ENCODE results near the gene MARCKSL1. TPM values are rescaled to one million over a fixed set of nuclear protein-coding genes. Genes with fewer than 3 reads are reported as not detected.
"Not testable (repeated sequence)": the region's sequence is repeated elsewhere in the genome, so short reads cannot be mapped to it uniquely, and the experiment has no call there.

The MARCKSL1 gene
- total RNA-seq, 1 donor from 2014 or later = 51.8 TPM

DNA sequence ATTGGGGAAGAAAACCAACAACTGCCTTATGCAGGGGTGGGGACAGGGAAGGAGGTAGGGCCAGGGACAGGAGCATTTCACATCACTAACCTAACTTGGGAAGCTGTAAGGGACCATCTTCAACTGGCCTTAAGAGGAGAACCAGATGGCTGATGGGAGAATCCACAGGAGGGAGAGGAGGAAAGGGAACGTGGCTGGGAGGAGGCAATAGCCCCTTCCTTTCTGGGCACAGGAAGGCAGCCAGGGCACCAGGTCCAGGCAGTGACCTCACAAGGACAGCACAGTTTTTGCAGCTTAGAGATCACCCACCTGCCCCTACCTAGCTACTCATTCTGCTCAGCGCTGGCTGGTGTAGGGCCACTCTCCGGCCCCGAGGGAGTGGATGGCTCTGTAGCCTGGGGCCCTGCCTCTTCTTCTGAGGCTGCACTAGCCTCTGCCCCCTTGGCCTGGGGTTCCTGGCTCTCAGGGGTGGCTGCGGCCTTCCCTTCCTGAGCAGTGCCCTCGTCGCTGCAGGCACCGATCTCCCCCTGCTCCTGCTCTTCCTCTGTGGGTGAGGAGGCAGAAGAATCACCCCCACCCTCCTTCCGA, 1.7 kb downstream of the MARCKSL1 start:
- DNase-seq (ENCODE audit: low spot score) = no peak

DNA sequence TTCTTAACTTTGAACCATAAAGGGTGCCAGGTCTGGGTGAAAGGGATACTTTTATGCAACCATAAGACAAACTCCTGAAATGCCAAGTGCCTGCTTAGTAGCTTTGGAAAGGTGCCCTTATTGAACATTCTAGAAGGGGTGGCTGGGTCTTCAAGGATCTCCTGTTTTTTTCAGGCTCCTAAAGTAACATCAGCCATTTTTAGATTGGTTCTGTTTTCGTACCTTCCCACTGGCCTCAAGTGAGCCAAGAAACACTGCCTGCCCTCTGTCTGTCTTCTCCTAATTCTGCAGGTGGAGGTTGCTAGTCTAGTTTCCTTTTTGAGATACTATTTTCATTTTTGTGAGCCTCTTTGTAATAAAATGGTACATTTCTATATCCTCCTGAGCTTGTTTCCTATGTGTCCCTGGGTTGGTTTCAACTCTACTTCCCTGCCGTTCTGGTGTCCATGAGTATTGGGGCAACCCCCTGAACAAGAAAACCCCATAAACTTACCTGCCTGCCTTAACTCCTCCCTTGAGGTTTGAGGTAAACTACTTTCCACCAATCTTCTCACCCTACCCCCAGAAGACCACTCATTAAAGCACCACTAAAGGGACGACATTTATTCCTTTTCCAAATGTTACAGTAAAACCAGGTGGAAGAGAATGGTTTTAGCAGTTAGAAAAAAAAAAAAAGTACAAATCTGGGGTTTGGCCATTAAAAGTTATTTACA, 2.6 kb downstream of the MARCKSL1 start:
- DNase-seq (ENCODE audit: low spot score) = no peak

DNA sequence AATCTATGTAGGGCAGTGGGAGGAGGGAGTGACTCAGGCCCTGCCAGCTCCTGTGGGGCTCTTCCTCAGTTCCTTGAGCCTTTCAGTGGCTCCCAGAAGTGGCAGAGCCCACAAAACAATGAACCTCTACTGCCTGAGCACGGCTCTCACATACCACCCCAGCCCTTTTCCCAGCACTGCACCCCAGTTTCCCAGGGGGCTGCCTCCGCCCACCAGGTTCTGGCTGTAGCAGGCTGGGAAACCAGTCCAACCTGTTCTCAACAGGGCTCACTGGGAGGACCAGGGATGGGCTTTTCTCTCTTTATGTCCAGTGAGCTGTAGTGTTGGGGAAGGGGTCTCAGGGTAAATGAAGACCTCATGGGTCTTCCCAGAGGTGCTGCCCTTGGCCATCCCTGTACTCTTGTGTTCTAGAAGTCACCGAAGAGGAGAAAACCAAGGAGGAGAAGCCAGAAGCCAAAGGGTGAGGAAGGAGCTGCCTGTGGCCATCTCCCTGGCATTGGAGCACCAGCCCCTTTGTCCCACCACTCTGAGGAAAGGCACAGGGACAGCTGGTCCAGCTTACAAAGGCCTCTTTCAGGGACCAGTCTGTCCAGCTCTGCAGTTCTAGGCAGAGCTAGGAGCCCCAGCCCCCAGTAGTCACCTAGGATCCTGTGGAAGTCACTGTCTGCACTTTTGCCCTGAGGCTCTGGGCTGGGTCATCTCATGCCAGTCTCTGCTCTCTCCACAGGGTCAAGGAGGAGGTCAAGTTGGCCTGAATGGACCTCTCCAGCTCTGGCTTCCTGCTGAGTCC, 3.5 kb downstream of the MARCKSL1 start:
- DNase-seq (ENCODE audit: low spot score) = no peak

DNA sequence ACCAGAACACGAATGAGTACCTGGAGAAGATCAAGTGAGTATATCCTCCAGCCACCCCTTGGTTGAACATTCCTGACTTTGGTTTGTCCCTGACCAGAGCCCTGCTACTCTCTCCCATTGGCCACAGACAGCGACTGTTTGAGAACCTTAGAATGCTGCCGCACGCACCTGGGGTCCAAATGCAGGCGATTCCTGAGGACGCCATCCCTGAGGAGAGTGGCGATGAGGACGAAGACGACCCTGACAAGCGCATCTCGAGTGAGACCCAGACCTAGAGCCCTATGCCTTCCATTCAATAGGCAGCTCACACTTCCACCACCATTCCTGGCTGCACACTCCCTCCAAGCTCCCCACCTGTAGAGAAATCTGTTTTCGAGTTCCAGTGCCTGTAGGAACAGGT, 4.5 kb downstream of the MARCKSL1 start:
- no peak for DNase-seq (ENCODE audit: low spot score)

DNA sequence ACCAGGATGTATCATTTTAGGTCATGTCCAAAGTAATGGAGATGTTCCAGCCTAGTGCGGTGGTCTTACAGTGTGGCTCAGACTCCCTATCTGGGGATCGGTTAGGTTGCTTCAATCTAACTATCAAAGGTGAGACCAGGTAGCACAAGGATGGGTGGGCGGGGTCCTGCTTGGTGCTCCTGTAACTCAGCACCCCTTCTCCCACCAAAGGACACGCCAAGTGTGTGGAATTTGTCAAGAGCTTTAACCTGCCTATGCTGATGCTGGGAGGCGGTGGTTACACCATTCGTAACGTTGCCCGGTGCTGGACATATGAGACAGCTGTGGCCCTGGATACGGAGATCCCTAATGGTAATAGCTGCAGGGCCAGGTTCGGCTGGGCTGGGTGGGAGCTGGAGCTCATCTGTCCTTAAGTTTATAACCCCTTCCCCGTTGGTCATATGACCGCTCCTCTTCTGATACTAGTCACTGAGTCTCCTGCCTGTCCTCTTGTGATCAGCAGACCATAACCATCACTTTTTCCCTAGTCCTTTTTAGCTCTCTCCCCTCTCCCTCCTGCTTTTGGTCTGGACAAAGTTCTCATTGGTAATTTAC, 5.4 kb downstream of the MARCKSL1 start:
- DNase-seq (ENCODE audit: low spot score) = no peak

DNA sequence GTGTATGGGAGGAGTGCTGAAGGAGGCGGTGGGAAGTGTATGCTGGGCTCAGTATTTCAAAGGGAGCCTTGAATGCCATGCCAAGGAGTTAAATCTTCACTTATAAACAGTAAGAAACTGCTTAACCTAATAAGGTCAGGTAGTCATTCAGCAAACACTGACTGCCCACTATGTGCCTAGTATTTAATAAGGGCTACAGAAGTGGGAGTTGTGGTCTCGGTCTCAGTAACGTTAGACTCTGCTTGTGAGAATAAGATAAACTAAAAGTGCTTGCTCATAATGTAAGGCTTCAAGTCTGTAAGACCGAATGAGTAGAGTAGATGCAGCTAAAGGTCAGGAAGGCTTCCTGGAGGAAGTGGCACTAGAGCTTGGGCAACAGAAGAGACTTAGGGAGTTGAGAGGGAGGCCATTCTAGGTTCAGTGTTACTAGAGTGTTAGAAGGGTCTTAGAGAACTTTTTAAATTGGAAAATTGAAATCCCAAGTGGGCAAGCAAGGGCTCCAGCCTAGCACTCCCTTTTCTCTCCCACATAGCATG, 6.0 kb downstream of the MARCKSL1 start:
- DNase-seq (ENCODE audit: low spot score) = no peak

DNA sequence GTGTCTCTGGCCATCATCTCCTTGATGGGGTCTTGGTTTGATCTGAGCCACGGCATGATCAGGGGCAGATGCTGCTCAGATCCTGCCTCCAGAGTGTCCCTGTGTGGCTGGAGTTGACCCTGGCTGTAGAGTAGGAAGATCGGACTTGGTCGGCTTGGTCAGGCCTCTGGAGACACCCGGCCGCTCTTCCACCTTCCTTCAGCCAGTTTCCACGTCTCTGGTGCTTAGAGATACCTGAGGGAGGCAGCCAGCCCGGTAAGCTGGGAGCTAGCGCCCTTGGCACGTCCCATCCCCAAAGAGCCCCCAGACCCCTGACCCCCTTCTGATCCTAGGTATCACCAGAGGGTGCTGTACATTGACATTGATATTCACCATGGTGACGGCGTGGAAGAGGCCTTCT, 8.8 kb downstream of the MARCKSL1 start:
- DNase-seq (ENCODE audit: low spot score) = no peak

DNA sequence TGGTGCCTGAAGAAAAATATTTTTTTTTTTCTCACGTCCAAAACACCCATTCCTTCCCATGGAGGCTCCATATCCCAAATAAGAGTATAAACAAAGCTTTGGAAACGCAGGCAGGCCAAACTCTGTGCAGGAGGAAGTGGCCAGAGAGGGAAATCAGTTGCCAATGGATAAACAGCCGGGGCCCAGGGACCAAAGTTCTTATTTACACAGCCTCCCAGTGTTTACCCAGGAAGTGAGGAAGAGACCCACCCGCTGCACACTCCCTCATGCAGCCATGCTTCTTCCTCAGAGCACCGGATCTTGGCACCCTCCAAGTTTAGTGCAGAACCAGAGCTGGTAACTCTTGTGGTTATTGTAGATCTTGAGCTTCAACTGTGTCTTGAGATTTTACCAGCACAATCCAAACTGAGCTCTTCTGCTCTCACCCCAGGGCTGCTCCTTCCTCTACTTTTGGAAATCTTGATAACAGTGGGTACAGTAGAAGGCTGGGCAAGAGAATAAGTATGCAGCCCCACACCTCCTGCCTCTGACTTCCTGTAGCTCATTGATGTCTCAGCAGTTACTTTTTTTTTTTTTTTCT, 14.2 kb downstream of the MARCKSL1 start:
- no peak for DNase-seq (ENCODE audit: low spot score)

DNA sequence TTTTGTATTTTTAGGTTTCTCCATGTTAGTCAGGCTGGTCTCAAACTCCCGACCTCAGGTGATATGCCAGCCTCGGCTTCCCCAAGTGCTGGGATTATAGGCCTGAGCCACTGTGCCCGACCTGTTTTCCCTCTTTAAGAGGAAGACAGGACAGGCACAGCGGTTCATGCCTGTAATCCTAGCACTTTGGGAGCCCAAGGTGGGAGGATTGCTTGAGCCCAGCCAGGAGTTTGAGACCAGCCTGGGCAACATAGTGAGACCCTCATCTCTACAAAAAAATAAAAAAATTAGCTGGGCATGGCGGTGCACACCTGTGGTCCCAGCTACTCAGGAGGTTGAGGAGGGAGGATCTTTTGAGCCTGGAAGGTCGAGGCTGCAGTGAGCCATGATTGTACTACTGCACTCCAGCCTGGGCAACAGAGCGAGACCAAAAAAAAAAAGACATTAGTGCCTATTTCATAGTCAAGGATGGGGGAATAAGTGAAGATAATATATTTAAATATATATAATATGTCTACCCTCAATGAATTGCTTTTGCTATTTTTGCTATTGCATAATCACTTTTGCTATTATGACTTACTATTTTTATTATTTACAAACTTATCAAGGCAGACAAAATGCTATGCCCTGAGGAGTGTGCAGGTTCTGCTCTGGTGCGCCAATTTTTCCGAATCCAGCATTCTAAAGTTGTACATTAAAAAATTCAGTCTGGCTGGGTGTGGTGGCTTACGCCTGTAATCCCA, 17.7 kb downstream of the MARCKSL1 start:
- DNase-seq (ENCODE audit: low spot score) = no peak

DNA sequence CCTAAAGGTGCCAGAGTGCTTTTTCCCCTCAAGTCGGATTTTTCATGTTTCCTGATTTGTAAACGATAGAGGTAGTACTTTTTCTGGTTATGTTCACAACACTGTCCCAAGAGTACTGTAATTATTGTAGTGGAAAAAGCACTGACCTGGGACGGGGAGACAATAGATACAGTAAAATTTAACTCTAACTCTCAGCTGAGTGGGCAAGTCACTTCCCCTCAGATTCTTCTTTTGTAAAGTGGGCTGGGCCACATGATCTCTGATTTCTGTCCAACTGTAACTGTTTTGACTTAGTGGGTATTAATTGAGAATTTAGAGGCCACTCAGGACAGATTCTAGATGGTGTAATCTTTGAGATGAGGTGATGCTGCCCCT, 19.1 kb downstream of the MARCKSL1 start:
- DNase-seq (ENCODE audit: low spot score) = no peak

DNA sequence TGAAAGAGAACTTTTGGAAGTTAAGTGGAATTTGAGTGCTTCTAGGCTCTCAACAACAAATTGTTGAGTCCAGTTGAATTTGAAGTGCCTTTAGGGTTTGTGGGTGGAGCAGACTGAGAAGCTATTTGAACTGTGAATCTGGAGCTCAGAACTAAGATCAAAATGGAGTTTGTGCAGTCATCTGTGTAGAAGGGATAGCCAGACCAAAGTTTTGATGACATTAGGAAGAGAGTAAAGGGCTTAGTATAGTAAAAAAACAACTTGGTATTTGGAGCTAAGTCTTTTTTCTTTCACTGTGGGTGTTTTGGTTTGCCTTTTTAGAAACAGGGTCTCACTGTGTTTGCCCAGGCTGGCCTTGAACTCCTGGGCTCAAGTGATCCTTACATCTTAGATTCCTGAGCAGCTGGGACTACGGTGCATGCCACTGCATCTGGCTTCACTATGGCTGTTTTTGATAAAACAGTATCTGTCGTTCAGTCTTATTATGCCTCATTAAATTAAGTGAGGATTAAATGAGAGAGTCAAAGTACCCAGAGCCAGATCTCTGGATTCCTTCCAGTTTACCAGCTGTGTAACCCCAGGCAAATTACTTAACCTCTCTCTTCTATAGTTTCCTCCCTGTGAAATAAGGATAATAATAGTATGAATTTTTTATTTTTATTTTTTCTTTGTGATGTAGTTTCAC, 24.2 kb downstream of the MARCKSL1 start:
- DNase-seq (ENCODE audit: low spot score) = no peak

DNA sequence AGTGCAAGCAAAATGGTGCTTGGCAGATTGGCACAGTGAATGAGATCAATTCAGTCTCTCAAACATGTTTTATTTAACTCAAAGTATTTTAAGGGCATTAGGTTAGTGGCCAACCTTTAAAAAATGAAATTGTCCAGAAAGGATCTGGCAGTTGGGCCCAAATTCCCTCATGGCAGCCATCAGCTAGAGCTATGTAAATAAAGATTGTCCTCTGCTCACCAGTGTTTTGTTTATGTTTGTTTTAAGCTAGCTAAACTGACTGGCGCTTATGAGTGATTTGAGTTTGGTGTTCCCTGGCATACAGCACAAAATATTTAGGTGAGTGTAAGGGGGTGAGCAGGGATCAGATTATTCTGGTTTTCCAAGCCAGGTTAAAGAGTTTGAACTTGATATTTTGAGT, 26.1 kb downstream of the MARCKSL1 start:
- no peak for DNase-seq (ENCODE audit: low spot score)

DNA sequence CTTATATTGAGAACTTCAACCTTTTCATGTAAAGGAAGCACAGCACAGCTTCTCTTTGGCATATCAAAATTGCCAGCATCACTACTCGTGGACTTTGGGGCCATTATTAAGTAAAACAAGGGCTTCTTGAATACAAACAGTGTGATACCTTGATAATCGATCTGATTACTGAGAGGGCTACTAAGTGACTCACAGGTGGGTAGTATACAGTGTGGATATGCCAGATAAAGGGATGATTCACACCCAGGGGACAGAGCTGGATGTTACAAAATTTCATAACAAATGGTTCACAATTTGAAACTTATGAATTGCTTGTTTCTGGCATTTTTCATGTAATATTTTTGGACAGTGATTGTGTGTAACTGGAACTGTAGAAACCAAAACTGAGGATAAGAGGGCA, 28.7 kb downstream of the MARCKSL1 start:
- DNase-seq (ENCODE audit: low spot score) = no peak

DNA sequence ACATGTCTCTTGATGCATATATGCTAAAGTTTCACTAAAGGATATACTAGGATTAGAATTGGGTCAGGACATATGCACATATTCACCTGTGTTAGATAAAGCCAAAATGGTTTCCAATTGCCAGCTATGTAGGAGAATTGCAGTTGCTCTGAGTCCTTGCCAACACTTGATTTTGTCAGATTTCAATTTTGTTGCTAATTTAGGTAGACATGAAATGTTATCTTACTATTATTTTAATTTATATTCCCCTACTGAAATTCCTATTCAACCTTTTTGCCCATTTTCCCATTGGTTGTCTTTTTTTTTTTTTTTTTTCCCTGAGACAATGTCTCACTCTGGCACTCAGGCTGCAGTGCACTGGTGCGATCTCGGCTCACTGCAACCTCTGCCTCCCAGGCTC, 30.7 kb downstream of the MARCKSL1 start:
- DNase-seq (ENCODE audit: low spot score) = no peak

DNA sequence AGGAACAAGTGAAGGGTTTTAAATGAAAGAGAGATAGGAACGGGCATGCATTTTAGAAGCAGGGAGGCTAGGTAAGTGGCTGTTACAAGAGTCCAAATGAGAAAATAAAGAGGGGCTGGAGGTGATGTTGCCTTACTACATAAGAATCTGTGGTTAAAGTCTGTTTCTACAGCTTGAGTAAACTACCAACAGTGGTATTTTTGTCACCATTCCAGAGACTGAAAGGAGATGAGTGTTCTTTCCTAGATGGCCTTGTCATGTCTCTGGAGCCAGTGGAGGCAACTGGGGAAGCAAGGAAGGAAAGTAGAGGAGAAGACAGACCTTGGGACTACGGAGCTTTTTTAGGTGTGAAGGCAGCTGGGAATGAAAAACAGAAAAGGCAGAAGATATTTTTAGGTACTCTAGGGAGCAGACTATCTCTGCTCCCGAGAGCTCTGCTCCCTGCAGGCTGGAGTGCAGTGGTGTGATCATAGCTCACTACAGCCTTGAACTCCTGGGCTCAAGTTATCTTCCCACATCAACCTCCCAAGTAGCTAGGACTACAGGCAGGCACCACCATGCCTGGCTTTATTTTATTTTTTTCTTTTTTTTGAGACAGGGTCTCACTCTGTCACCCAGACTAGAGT, 31.9 kb downstream of the MARCKSL1 start:
- no peak for DNase-seq (ENCODE audit: low spot score)

DNA sequence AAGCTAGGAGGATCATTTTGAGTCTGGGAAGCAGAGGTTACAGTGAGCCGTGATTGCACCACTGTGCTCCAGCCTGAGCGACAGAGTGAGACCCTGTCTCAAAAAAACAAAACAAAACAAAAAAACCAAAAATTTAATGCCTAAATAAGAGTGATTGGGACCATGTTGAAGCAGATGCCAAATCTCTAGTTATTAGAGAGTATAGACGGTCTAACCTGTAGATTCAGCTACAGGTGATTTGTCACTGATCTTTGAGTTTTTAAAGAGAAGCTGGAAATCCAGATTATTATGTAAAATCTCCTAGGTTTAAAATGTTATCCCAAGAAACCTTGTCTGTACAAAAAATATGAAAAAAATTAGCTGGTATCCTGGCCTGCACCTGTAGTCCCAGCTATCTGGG, 32.7 kb downstream of the MARCKSL1 start:
- no peak for DNase-seq (ENCODE audit: low spot score)

DNA sequence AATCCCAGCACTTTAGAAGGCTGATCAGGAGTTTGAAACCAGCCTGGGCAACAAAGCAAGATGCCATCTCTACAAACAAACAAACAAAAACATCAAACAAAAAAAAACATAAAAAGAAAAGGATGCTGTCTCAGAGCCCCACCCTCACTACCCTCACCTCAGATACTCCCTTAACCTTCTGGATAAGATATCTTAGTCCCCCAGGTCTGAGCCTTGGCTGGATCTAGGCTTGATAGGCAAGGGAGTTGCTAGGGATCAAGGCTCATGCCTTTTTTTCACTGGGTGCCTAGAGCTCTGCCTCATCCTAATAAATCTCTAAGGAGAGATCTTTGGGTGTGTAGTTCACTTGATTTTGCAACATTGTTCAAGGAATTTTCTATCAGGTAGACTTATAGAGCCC, 36.7 kb downstream of the MARCKSL1 start:
- DNase-seq (ENCODE audit: low spot score) = no peak

DNA sequence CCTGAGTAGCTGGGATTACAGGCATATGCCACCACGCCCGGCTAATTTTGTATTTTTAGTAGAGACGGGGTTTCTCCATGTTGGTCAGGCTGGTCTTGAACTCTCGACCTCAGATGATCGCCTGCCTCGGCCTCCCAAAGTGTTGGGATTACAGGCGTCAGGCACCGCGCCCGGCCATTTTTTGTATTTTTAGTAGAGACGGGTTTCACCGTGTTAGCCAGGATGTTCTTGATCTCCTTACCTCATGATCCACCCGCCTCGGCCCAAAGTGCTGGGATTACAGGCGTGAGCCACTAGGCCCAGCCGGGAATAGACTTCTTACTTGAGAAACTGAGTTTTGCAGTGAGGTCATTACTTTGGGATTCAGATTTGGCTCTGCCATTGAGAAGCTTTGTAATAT, 37.8 kb downstream of the MARCKSL1 start:
- not testable (repeated sequence) for DNase-seq (ENCODE audit: low spot score)

DNA sequence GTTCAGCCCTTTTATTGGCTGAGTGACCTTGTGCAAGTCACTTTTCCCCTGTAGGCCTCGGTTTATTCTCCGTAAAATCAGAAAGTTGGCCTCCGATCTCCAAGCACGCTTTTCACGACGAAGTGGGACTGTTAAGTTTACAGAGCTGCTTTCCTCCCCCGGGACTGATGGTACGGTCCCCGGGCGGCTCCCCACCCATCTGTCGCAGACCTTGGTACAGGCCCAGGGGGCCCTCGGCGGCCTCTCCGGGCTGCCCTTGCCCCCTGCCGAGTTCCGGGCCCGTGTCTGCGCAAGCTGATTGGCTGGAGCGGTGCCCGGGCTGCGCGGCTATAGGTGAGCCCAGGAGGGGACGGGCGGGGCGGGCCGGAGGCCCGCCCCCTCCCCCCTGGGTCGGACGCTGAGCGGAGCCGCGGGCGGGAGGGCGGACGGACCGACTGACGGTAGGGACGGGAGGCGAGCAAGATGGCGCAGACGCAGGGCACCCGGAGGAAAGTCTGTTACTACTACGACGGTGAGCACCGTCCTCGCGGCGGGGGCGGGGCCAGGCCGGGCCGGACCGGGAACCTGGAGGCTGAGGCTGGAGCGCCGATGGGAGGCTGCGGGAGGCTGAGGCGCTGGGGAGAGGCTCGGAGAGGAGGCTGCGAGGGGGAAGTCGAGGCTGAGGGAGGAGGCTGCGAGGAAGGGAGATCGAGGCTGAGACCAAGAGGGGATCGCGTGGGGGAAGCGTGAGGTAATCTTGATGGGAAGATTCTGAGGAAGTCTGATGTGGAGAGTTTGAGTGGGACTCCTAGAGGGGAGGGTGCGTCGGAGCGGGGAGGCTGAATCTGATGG, 44.1 kb downstream of the MARCKSL1 start, which contains the start of gene HDAC1:
HDAC1 (plus strand) TSS at position 376 of the 831 bp plus-strand sequence; CDS start at position 463, 87 bp downstream.
- peak; percentile 97 for DNase-seq (ENCODE audit: low spot score)
